GM19035 (cell line): ENCODE measurements around the gene AADACL4.
"Not testable (repeated sequence)": the region's sequence is repeated elsewhere in the genome, so short reads cannot be mapped to it uniquely, and the experiment has no call there.

ENCODE experiments used
- ATAC-seq: cut with Tn5 transposase; IDR thresholded peaks from one replicate; pipeline ENCODE4 v1.9.1; 2021; ENCODE audit not compliant: unreplicated experiment

Gene AADACL4

DNA sequence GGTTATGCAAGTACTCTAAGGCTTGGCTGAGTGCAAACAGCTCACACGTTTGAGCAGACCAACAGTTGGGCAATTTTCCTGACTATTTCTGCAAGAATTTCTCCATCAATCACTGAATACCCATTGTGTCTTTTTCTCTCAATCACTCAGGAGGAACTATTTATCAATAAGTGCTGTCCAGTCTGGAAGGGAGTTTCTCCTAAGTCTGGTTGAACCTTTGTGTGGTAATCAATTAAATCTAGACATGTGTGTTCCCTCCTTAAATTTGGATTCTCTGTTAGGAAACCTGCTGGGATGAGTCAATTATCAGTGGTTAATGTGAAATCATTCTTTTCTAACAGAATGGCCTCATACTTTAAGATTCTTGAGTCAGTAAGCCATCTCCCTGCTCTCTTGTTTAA, 65.2 kb downstream of the AADACL4 start:
- no peak for ATAC-seq

DNA sequence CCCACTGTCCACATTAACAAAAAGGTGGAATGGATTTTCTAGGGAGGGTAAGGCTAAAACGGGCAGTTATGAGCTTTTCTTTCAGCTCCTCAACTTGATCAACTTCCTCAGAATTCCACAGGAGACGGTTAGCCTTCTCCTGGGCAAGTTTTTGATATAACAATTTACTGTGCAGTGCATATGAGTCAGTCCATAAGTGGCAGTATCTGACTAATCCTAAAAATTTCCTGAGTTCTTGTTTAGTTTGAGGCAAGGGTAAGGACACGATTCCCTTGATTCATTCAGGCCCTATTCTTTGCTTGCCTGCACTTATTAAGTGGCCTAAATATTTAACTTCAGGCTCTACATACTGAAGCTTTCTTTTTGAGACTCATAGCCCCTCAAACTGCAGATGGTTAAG, 65.8 kb downstream of the AADACL4 start:
- no peak for ATAC-seq

GRCh38 chr1:12711536-12711935, 67.7 kb downstream of the AADACL4 start:
- no peak for ATAC-seq

DNA sequence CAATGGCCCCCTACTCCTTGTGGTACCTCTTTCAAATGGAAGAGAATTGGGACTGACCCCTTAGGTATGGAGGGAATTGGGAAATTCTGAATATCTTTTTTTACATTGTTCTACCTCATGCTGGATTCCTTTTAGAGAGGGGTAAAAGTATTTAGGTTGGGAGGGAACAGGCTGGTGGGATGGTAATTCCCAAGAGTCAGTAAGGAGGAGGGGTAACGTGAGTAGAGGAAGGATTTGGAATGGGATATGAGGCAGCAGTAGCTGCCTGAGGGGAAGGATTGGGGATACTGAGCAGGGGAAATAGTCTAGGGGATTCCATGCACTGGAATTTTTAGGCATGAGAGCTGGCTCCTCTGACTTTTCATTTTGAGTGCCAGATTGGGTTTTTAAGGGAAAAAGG, 68.2 kb downstream of the AADACL4 start:
- ATAC-seq: no peak

DNA sequence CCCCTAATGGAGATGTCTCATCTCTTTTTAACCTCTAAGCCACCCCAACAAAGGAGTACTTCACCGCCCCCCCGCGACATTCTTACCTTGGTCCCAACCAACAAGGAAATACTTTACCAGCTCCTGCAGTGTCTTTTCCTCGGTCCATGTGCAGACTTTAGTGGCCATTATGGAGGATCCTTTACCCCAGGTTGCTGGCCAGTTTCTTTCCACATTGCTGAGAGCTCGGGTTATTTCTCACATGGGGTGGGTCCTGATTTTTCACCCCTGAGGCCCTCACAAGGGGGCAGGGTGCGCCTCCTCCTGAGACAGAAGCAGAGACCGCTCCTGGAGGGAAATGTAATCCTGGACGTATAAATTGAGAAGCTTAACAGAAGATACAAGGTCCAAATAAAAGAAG, 69.0 kb downstream of the AADACL4 start:
- ATAC-seq: no peak

DNA sequence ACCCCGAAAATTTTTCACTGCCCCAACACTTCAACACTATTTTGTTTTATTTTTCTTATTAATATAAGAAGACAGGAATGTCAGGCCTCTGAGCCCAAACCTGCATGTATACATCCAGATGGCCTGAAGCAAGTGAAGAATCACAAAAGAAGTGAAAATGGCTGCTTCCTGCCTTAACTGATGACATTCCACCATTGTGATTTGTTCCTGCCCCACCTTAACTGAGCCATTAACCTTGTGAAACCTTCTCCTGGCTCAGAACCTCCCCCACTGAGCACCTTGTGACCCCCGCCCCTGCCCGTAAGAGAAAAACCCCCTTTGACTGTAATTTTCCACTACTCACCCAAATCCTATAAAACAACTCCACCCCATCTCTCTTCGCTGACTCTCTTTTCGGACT, 69.8 kb downstream of the AADACL4 start:
- not testable (repeated sequence) for ATAC-seq

GRCh38 chr1:12714710-12715475, 71.0 kb downstream of the AADACL4 start:
- ATAC-seq: no peak

GRCh38 chr1:12715896-12716437, 72.1 kb downstream of the AADACL4 start, which contains the start of gene AADACL3:
Gene AADACL3, plus strand, starts transcription at chr1:12716110. Its CDS starts 67 bp downstream, at chr1:12716177.
- ATAC-seq: no peak
